Measurements from ENCODE around the gene ZNF398.

The ZNF398 gene

DNA sequence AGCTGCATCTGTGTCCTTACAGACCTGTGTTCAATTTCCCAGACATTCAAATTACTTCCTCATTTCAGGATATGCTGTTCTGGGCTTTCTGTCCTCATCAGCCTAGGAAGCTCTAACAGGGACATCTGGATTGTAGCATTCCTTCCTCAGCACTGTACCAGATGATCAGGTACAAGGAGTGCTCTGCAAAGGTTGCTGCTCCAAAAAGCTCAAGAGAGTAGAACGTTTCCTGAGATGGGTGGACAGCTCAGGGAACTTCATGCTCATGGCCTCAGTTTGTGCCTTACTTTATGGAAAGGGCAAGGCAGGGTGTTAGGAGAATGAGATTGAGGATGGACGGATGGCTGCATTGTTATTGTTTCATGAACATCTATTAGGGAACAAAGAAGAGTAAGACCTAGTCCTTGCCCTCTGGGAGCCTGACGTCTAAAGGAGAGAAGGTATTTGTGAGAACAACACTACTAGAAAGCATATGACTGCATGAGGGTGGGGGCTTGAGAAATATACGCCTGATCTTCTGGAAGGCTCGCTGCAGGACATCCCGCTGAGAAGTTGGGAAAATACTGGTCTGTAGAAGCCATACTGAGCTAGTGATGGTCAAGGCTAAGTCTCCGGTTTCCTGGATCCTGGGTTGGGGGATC is 81.7 kb downstream of the ZNF398 start:
- DNase-seq (ENCODE audit: low read depth): no peak

- no peak for DNase-seq (ENCODE audit: low read depth)
Measured at GRCh38 chr7:149229526-149229925, 82.3 kb downstream of the ZNF398 start.

- no peak for DNase-seq (ENCODE audit: low read depth)
Measured at GRCh38 chr7:149232362-149232761, 85.1 kb downstream of the ZNF398 start.

All from fibroblast of gingiva (primary cell).